Cardiac septum (tissue), 1 donor: ENCODE measurements around the gene SPOPL. TPM values are rescaled to one million over a fixed set of nuclear protein-coding genes. Genes with fewer than 3 reads are reported as not detected.

ENCODE experiments used
- DNase-seq: peaks from one replicate; pipeline ENCODE4 v3.0.0-alpha.2; 2020; ENCODE audit warnings: low spot score
- intact Hi-C: fragments of 100-400 bp; cut with DNase I; formaldehyde crosslinking; loops from one replicate; pipeline ENCODE4 v1.14.0; 2022
- total RNA-seq: library from RNA; stranded (reverse); fragmentation: NEBNext Ultra II Directional; extraction: Animal tissue kit (Norgen Biotek cat#: 25700); gene quantifications from one replicate; pipeline ENCODE4 v1.2.1, GENCODE V29; 2021
- donor health status: DM: no; HTN: no; CAD: no.

Gene SPOPL
- total RNA-seq, 1 donor from 2014 or later: 15.4 TPM

GRCh38 chr2:138572318-138572717 is 70.7 kb downstream of the SPOPL start:
- no peak for DNase-seq
- intact Hi-C loops: no loop called here

GRCh38 chr2:138577066-138577465 is 75.5 kb downstream of the SPOPL start:
- intact Hi-C loops: no loop called here
- no peak for DNase-seq

GRCh38 chr2:138579556-138579955 is 78.0 kb downstream of the SPOPL start:
- intact Hi-C loops: no loop called here
- DNase-seq: no peak

GRCh38 chr2:138581909-138582308 is 80.3 kb downstream of the SPOPL start:
- intact Hi-C loops: no loop called here
- no peak for DNase-seq

GRCh38 chr2:138589663-138590062 is 88.1 kb downstream of the SPOPL start:
- intact Hi-C loops: no loop called here
- no peak for DNase-seq

GRCh38 chr2:138596403-138596802 is 94.8 kb downstream of the SPOPL start:
- intact Hi-C loops: no loop called here

GRCh38 chr2:138600732-138601457 is 99.3 kb downstream of the SPOPL start:
- intact Hi-C loops: no loop called here
- DNase-seq: no peak

More at GRCh38 chr2:138596403-138596802, 94.8 kb downstream of the SPOPL start:
- DNase-seq: no peak

- no peak for DNase-seq
- intact Hi-C loops: no loop called here
Observed at GRCh38 chr2:138601458-138602165, 100.0 kb downstream of the SPOPL start.

GRCh38 chr2:138602166-138602460 is 100.5 kb downstream of the SPOPL start:
- no peak for DNase-seq
- intact Hi-C loops: no loop called here

- no peak for DNase-seq
Observed at GRCh38 chr2:138607746-138608145, 106.2 kb downstream of the SPOPL start.

GRCh38 chr2:138609446-138609845 is 107.9 kb downstream of the SPOPL start:
- no peak for DNase-seq
- intact Hi-C loops: no loop called here

More at GRCh38 chr2:138607746-138608145, 106.2 kb downstream of the SPOPL start:
- intact Hi-C loops: no loop called here

GRCh38 chr2:138610201-138610953 is 108.8 kb downstream of the SPOPL start:
- no peak for DNase-seq
- intact Hi-C loops: no loop called here

- DNase-seq: no peak
- intact Hi-C loops: no loop called here
Observed at GRCh38 chr2:138615257-138615656, 113.7 kb downstream of the SPOPL start.

- intact Hi-C loops: no loop called here
- DNase-seq: no peak
Observed at GRCh38 chr2:138617026-138617425, 115.5 kb downstream of the SPOPL start.

GRCh38 chr2:138618971-138619370 is 117.4 kb downstream of the SPOPL start:
- intact Hi-C loops: no loop called here
- no peak for DNase-seq

- intact Hi-C loops: no loop called here
Observed at GRCh38 chr2:138620431-138620830, 118.9 kb downstream of the SPOPL start.

GRCh38 chr2:138621139-138621538 is 119.6 kb downstream of the SPOPL start:
- DNase-seq: no peak

More at GRCh38 chr2:138620431-138620830, 118.9 kb downstream of the SPOPL start:
- no peak for DNase-seq

GRCh38 chr2:138622613-138623012 is 121.0 kb downstream of the SPOPL start:
- DNase-seq: no peak
- intact Hi-C loops: no loop called here

More at GRCh38 chr2:138621139-138621538, 119.6 kb downstream of the SPOPL start:
- intact Hi-C loops: no loop called here
